ENCODE measurements around the gene ANO3. TPM values are rescaled to one million over a fixed set of nuclear protein-coding genes. Genes with fewer than 3 reads are reported as not detected.

ANO3 gene
- total and polyA plus RNA-seq, 4 donors = under 0.01 to 2.0 (median 0.40) TPM

DNA sequence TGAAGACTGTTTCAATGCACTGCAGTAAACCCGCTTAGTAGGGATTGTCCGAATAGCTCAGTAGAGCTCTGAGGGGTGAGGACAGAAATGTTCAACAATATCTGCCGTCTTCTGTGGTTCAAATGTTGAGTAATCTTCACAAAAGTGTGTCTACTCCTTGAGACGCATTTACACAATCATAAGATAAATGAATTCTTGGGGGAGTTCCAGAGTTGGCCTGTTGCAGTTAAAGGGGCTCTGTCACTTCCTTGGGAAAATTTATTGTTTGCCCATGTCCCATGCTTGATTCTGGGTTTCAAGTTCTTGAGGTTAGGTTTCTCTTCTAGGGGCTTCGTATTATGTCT lies 614 bp downstream of the ANO3 start:
- H3K27ac ChIP-seq (ENCODE audit: low read depth in 1 of 2, low read length in 2 of 2) = no peak overlapping the region

DNA sequence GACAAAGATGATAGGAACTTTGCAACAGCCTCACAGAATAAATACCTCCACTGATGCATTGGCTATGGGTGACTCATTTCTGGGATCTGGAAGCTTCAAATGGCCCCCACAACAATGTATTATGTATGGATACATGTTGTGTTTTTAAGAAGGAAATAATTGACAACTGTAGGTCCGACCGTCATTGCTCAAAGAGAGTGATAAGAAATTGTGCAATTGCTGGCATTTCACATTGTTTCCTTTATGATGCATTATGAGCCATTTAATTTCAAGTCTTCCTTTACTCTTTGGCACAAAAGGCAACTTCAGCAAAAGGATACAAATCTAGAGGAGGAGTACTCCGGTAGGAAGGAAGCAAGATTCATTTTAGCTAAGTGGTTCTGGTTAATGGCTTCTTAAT lies 2.0 kb downstream of the ANO3 start:
- Histone ChIP-seq H3K27me3 (ENCODE audit: control insufficient read depth in 4 of 4, insufficient read depth in 4 of 4, low read length in 3 of 4) (peaks cover 0 to 10% (median 2%) of the 10 kb centered on the region in 4 donors), H3K27ac (ENCODE audit: low read depth in 1 of 2, low read length in 2 of 2) (no peak overlapping the region), H3K9me3 (ENCODE audit: control insufficient read depth in 4 of 4, low read length in 3 of 4) (no peaks in the 10 kb centered on the region), H3K9ac (ENCODE audit: low read depth in 1 of 2, low read length in 2 of 2) (no peak overlapping the region), H3K4me1 (ENCODE audit: control insufficient read depth in 4 of 4, insufficient read depth in 4 of 4, low read length in 3 of 4) (peaks cover 0 to 6% (median 1%) of the 10 kb centered on the region in 4 donors), H3K4me3 (ENCODE audit: low read depth in 1 of 3, low read length in 3 of 3) (no peak overlapping the region), H3K36me3 (ENCODE audit: control insufficient read depth in 4 of 4, insufficient read depth in 3 of 4, low read depth in 1 of 4, low read length in 3 of 4) (no peaks in the 10 kb centered on the region)
- DNase-seq (ENCODE audit: low spot score) = no peak
- WGBS = 50% methylated on average over 3 of the region's 3 CpGs
- TF ChIP-seq HNF4G (IDR thresholded peaks at IDR 0.05) = no peak
- no peak for TF ChIP-seq SP1 (IDR thresholded peaks at IDR 0.05)

More for the DNA sequence above, 614 bp downstream of the ANO3 start:
- H3K36me3 ChIP-seq (ENCODE audit: control insufficient read depth in 4 of 4, insufficient read depth in 3 of 4, low read depth in 1 of 4, low read length in 3 of 4) = no peaks in the 10 kb centered on the region
- H3K27me3 ChIP-seq (ENCODE audit: control insufficient read depth in 4 of 4, insufficient read depth in 4 of 4, low read length in 3 of 4) = peaks cover 0 to 8% (median 2%) of the 10 kb centered on the region in 4 donors
- no peak for DNase-seq (ENCODE audit: low spot score)
- 57% methylated on average over 5 of the region's 5 CpGs for WGBS
- H3K4me3 ChIP-seq (ENCODE audit: low read depth in 1 of 3, low read length in 3 of 3) = no peak overlapping the region
- TF ChIP-seq, protein P1, sequence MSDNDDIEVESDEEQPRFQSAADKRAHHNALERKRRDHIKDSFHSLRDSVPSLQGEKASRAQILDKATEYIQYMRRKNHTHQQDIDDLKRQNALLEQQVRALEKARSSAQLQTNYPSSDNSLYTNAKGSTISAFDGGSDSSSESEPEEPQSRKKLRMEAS (IDR thresholded peaks at IDR 0.05) = no peak
- TF ChIP-seq RAD21 (IDR thresholded peaks at IDR 0.05) (no peak), ZBTB33 (IDR thresholded peaks at IDR 0.05) (no peak), RXRA (IDR thresholded peaks at IDR 0.05) (no peak), HNF4A (conservative IDR thresholded peaks at IDR 0.05) (no peak), FOXA2 (IDR thresholded peaks at IDR 0.05) (no peak), GABPA (IDR thresholded peaks at IDR 0.05 in 1 of 2, conservative IDR thresholded peaks at IDR 0.05 in 1 of 2) (no peak), YY1 (IDR thresholded peaks at IDR 0.05) (no peak), EGR1 (IDR thresholded peaks at IDR 0.05; ENCODE audit: low read depth in 2 of 2) (no peak), JUND (IDR thresholded peaks at IDR 0.05) (no peak), SP1 (IDR thresholded peaks at IDR 0.05) (no peak)
- TF ChIP-seq, protein P2, sequence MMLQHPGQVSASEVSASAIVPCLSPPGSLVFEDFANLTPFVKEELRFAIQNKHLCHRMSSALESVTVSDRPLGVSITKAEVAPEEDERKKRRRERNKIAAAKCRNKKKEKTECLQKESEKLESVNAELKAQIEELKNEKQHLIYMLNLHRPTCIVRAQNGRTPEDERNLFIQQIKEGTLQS (IDR thresholded peaks at IDR 0.05) = no peak
- no peaks in the 10 kb centered on the region for H3K9me3 ChIP-seq (ENCODE audit: control insufficient read depth in 4 of 4, low read length in 3 of 4)
- H3K9ac ChIP-seq (ENCODE audit: low read depth in 1 of 2, low read length in 2 of 2) = no peak overlapping the region
- H3K4me1 ChIP-seq (ENCODE audit: control insufficient read depth in 4 of 4, insufficient read depth in 4 of 4, low read length in 3 of 4) = peaks cover 0 to 6% (median 1%) of the 10 kb centered on the region in 4 donors

GRCh38 chr11:26335903-26336302 lies 4.0 kb downstream of the ANO3 start:
- Histone ChIP-seq H3K9me3 (ENCODE audit: control insufficient read depth in 4 of 4, low read length in 3 of 4) (no peaks in the 10 kb centered on the region), H3K4me3 (ENCODE audit: low read depth in 1 of 3, low read length in 3 of 3) (no peak overlapping the region), H3K4me1 (ENCODE audit: control insufficient read depth in 4 of 4, insufficient read depth in 4 of 4, low read length in 3 of 4) (peaks cover 0 to 6% (median 1%) of the 10 kb centered on the region in 4 donors), H3K27ac (ENCODE audit: low read depth in 1 of 2, low read length in 2 of 2) (no peak overlapping the region), H3K36me3 (ENCODE audit: control insufficient read depth in 4 of 4, insufficient read depth in 3 of 4, low read depth in 1 of 4, low read length in 3 of 4) (no peaks in the 10 kb centered on the region), H3K9ac (ENCODE audit: low read depth in 1 of 2, low read length in 2 of 2) (no peak overlapping the region), H3K27me3 (ENCODE audit: control insufficient read depth in 4 of 4, insufficient read depth in 4 of 4, low read length in 3 of 4) (peaks cover 0 to 8% (median under 1%) of the 10 kb centered on the region in 4 donors)
- DNase-seq (ENCODE audit: low spot score) = no peak
- TF ChIP-seq FOXA2 (IDR thresholded peaks at IDR 0.05) (no peak), SP1 (IDR thresholded peaks at IDR 0.05) (no peak), JUND (IDR thresholded peaks at IDR 0.05) (no peak), TAF1 (conservative IDR thresholded peaks at IDR 0.05) (no peak), HNF4A (conservative IDR thresholded peaks at IDR 0.05) (no peak), FOXA1 (IDR thresholded peaks at IDR 0.05) (no peak)
